Subcutaneous abdominal adipose tissue (tissue), 5 donors: Measurements from ENCODE around the gene KLF2.

Source experiments
- H3K27ac ChIP-seq: one replicate; pipeline ENCODE4 v1.7.0; 2013; ENCODE audit warnings: low read depth, mild to moderate bottlenecking, inconsistent platforms, low read length, moderate library complexity
- H3K27me3 ChIP-seq, 5 donors: one replicate each; pipeline ENCODE4 v1.7.0; 2013; ENCODE audit warnings: low read length in 5 of 5, inconsistent platforms in 1 of 5; ENCODE audit not compliant: control insufficient read depth in 5 of 5, insufficient read depth in 4 of 5
- H3K36me3 ChIP-seq, 5 donors: one replicate each; pipeline ENCODE4 v1.7.0; 2013; ENCODE audit warnings: low read length in 5 of 5; ENCODE audit not compliant: control insufficient read depth in 5 of 5, insufficient read depth in 5 of 5
- H3K4me1 ChIP-seq, 5 donors: one replicate each; pipeline ENCODE4 v1.7.0; 2013; ENCODE audit warnings: low read length in 5 of 5, mild to moderate bottlenecking in 3 of 5, moderate library complexity in 1 of 5; ENCODE audit not compliant: control insufficient read depth in 5 of 5, insufficient read depth in 5 of 5
- H3K4me3 ChIP-seq, 5 donors: one replicate each; pipeline ENCODE4 v1.7.0; 2013; ENCODE audit warnings: low read length in 5 of 5, low read depth in 1 of 5
- H3K9ac ChIP-seq, 5 donors: one replicate each; pipeline ENCODE4 v1.7.0; 2013; ENCODE audit warnings: low read length in 5 of 5, mild to moderate bottlenecking in 4 of 5, moderate library complexity in 3 of 5
- H3K9me3 ChIP-seq, 5 donors: one replicate each; pipeline ENCODE4 v1.7.0; 2013; ENCODE audit warnings: low read length in 5 of 5; ENCODE audit not compliant: control insufficient read depth in 5 of 5
- donor health status: healthy.
- donor health status: healthy.
- donor health status: healthy.
- donor health status: healthy.
- donor health status: healthy.

KLF2 gene

DNA sequence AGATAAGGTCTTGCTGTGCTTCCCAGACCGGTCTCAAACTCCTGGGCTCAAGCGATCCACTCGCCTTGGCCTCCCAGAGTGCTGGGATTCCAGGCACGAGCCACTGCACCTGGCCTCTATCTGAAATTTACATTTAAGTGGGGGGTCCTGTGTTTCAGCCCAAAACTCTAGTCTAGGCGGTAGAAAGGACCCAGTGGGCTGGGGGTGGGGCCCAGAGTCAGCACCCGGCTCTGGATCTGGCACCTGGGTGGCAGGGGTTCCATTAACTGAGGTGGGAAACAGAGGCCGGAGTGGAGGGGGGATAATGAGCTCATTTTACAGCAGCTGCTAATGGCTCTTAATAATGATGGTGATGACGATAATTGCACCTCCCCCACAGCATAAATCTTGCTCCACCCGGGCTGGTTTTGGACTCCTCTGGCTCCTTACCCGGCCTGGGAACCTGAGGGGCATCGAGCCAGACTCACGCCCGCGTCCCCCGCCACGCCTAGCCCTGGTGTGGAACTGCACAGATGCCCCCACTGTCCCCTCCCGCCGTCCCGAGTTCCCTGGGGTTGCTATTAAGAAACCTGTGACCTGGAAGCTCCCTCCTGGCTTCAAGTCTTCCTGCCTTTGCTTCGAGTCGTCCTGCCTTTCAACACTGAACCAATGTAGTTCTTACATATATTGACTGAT is 17.8 kb upstream of the KLF2 start:
- H3K36me3 ChIP-seq = no peaks in the 10 kb centered on the region
- no peak overlapping the region for H3K27ac ChIP-seq
- H3K27me3 ChIP-seq = peaks cover 0 to 4% (median 0%) of the 10 kb centered on the region in 5 donors
- H3K9me3 ChIP-seq = no peaks in the 10 kb centered on the region
- H3K9ac ChIP-seq = no peak overlapping the region
- peaks cover 0 to 9% (median 6%) of the 10 kb centered on the region in 5 donors for H3K4me1 ChIP-seq
- no peak overlapping the region for H3K4me3 ChIP-seq

DNA sequence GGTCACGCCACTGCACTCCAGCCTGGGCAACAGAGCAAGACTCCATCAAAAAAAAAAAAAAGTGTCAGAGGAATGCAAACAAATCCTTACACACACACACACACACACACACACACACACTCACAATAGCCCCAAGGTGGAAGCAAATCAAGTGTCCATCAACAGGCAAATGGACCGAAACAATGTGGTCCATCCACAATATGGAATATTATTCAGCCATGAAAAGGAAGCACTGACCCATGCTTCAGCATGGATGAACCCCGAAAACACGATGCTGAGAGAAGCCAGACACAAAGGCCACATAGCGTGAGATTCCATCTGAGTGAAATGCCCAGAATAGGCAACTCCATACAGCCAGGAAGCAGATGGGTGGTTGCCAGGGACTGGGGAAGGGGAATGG is 16.5 kb upstream of the KLF2 start:
- no peak overlapping the region for H3K9ac ChIP-seq
- H3K36me3 ChIP-seq = no peaks in the 10 kb centered on the region
- no peak overlapping the region for H3K4me3 ChIP-seq
- H3K27ac ChIP-seq = no peak overlapping the region
- no peaks in the 10 kb centered on the region for H3K27me3 ChIP-seq
- H3K9me3 ChIP-seq = no peaks in the 10 kb centered on the region
- peaks cover 0 to 9% (median 6%) of the 10 kb centered on the region in 5 donors for H3K4me1 ChIP-seq

DNA sequence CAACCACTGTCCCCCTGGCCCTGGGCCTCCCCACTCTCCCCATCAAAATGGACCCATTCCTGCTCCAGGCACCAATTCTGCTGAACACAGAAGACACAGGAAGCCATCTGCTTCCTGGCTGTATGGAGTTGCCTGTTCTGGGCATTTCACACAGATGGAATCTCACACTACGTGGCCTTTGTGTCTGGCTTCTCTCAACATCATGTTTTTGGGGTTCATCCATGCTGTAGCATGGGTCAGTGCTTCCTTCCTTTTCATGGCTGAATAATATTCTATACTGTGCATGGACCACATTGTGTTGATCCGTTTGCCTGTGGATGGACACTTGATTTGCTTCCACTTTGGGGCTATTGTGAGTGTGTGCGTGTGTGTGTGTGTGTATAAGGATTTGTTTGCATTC is 15.0 kb upstream of the KLF2 start:
- Histone ChIP-seq H3K27me3 (no peaks in the 10 kb centered on the region), H3K4me3 (no peak overlapping the region), H3K9ac (no peak overlapping the region)

DNA sequence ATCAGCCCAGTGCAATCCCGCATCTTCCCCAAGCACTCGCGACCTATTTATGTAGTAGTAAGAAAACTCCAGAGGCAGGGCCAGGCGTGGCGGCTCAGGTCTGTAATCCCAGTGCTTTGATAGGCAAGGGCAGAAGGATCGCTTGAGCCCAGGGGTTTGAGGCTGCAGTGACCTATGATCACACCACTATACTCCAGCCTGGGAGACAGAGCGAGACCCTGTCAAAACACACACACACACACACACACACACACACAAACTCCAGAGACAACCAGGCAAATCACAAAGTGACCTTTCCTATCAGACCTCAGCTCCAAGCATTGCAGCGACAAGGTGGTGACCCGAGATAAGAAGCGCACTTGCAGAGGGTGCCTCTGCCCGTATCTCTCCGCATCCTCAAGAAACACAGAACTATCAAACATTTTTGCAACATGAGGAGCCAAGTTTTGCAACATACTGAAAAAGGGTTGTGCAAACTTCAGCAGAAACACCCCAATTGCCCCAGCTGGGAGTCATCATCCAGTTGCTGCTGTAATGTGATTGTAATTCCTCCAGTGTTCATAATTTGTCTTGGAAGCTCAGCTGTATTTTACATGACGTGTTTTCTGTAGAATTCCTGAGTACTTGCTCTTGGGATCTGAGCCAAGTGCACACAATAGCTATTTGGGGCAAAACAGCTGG is 8.7 kb upstream of the KLF2 start:
- H3K27ac ChIP-seq = peak overlapping the region; percentile 80
- no peaks in the 10 kb centered on the region for H3K27me3 ChIP-seq
- peak overlapping the region in 1 of 5 donors; percentile 39 for H3K9ac ChIP-seq
- peaks cover 10 to 37% (median 30%) of the 10 kb centered on the region in 5 donors for H3K4me1 ChIP-seq
- H3K36me3 ChIP-seq = no peaks in the 10 kb centered on the region
- no peaks in the 10 kb centered on the region for H3K9me3 ChIP-seq
- H3K4me3 ChIP-seq = peak overlapping the region in 2 of 5 donors; percentile 30 to 44

More for the DNA sequence above, 15.0 kb upstream of the KLF2 start:
- H3K36me3 ChIP-seq = no peaks in the 10 kb centered on the region
- H3K9me3 ChIP-seq = no peaks in the 10 kb centered on the region
- H3K4me1 ChIP-seq = peaks cover 0 to 5% (median 4%) of the 10 kb centered on the region in 5 donors
- H3K27ac ChIP-seq = no peak overlapping the region

DNA sequence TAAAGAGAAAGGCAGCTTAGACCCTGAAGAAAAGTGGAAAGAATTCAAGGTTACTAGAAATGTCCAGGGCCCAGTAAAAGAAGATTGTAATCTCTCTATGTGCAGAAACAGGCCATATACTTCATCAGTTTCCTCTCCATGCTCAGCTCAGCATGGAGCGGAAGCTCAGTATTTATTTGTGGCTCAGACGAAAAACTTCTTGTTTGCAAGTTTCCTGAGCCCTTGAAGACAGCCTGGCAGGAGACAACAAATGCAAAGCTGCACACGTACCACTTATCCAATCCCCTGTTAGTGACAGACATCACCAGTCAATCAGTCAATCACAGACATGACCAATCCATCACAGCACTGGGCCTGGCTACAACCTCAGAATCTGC is 8.1 kb upstream of the KLF2 start:
- H3K9ac ChIP-seq = peak overlapping the region in 2 of 5 donors; percentile 7 to 13
- no peaks in the 10 kb centered on the region for H3K36me3 ChIP-seq
- no peaks in the 10 kb centered on the region for H3K9me3 ChIP-seq
- H3K4me1 ChIP-seq = peaks cover 10 to 37% (median 30%) of the 10 kb centered on the region in 5 donors
- H3K27me3 ChIP-seq = no peaks in the 10 kb centered on the region
- H3K4me3 ChIP-seq = peak overlapping the region in 2 of 5 donors; percentile 28 to 40
- peak overlapping the region; percentile 80 for H3K27ac ChIP-seq

DNA sequence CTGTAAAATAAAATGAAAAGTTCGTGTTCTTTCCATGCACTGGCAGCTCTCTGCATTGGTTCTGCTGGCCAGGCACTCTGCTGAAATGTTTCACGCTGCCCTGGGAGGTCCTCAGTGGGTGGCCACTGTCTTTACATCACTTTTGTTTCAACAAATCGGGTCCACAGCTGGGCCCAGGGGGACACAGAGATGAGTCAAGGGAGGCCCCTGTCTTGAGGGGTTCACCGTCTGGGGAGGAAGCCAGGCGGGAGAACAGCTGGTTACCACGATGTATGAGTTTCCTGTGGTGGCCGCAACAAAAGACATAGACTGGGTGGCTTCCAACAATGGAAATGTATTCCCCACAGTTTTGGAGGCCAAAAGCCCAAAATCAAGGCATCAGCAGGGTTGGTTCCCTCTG is 5.1 kb upstream of the KLF2 start:
- H3K27me3 ChIP-seq = no peaks in the 10 kb centered on the region
- no peaks in the 10 kb centered on the region for H3K9me3 ChIP-seq
- no peaks in the 10 kb centered on the region for H3K36me3 ChIP-seq
- peaks cover 12 to 45% (median 33%) of the 10 kb centered on the region in 5 donors for H3K4me1 ChIP-seq
- H3K27ac ChIP-seq = no peak overlapping the region
- no peak overlapping the region for H3K9ac ChIP-seq
- no peak overlapping the region for H3K4me3 ChIP-seq

DNA sequence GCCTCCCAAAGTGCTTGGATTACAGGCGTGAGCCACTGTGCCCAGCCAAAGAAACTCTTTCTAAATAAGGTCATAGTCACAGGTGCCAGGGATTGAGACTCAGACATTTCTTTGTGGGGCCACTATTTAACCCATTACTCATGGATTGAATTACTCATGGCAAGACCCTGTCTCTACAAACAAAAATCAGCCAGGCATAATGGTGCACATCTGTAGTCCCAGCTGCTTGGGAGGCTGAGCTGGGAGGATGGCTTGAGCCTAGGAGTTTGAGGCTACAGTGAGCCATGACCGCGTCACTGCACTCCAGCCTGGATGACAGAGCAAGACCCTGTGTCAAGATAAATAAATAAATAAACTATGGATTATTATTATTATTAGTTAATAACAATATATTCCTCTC is 3.6 kb upstream of the KLF2 start:
- no peak overlapping the region for H3K9ac ChIP-seq
- H3K36me3 ChIP-seq = peaks cover 0 to 4% (median 3%) of the 10 kb centered on the region in 5 donors
- no peaks in the 10 kb centered on the region for H3K27me3 ChIP-seq
- H3K4me3 ChIP-seq = no peak overlapping the region
- peaks cover 6 to 36% (median 26%) of the 10 kb centered on the region in 5 donors for H3K4me1 ChIP-seq
- H3K9me3 ChIP-seq = no peaks in the 10 kb centered on the region
- H3K27ac ChIP-seq = no peak overlapping the region

DNA sequence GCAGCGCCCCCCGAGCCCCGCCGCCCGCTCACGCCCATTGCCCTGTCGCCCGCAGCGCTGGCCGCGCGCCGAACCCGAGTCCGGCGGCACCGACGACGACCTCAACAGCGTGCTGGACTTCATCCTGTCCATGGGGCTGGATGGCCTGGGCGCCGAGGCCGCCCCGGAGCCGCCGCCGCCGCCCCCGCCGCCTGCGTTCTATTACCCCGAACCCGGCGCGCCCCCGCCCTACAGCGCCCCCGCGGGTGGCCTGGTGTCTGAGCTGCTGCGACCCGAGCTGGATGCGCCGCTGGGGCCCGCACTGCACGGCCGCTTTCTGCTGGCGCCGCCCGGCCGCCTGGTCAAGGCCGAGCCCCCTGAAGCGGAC is 518 bp downstream of the KLF2 start:
- Histone ChIP-seq H3K4me3 (peak overlapping the region in 4 of 5 donors; percentile 86 to 98 (median 97)), H3K36me3 (peaks cover 0 to 34% (median 26%) of the 10 kb centered on the region in 5 donors), H3K4me1 (peaks cover 11 to 43% (median 37%) of the 10 kb centered on the region in 5 donors), H3K27me3 (peaks cover 0 to 3% (median 0%) of the 10 kb centered on the region in 5 donors), H3K9ac (peak overlapping the region in 2 of 5 donors; percentile 60 to 75), H3K27ac (peak overlapping the region; percentile 54), H3K9me3 (no peaks in the 10 kb centered on the region)

DNA sequence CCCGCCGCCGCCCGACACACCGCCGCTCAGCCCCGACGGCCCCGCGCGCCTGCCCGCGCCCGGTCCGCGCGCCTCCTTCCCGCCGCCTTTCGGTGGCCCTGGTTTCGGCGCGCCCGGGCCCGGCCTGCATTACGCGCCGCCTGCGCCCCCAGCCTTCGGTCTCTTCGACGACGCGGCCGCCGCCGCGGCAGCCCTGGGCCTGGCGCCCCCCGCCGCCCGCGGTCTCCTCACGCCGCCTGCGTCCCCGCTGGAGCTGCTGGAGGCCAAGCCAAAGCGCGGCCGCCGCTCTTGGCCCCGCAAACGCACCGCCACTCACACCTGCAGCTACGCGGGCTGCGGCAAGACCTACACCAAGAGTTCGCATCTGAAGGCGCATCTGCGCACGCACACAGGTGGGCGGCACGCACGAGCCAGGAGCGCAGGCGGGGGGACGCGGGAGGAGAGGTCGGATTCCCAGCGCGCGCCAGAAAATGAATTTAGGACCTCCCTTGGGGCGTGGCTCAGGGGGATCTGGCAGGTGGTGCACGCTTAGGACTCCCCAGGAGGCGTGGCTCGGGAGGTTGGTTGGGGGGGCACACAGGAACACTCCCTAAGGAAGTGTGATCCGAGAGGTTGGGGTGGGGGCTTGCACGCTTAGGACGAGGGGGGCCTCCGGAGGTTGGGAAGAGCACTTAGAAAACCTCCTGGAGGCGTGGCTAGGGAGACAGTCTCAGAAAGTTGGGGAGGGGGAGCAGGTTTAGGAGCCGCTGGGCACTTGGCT is 1.2 kb downstream of the KLF2 start:
- peak overlapping the region; percentile 86 to 98 (median 97) for H3K4me3 ChIP-seq
- H3K36me3 ChIP-seq = peaks cover 0 to 34% (median 26%) of the 10 kb centered on the region in 5 donors
- peak overlapping the region; percentile 90 for H3K27ac ChIP-seq
- H3K4me1 ChIP-seq = peaks cover 11 to 43% (median 37%) of the 10 kb centered on the region in 5 donors
- H3K27me3 ChIP-seq = peaks cover 0 to 3% (median 0%) of the 10 kb centered on the region in 5 donors
- no peaks in the 10 kb centered on the region for H3K9me3 ChIP-seq
- peak overlapping the region; percentile 48 to 89 (median 79) for H3K9ac ChIP-seq
